SJSA1 (cell line): Measurements from ENCODE around the gene CYP4B1. TPM values are rescaled to one million over a fixed set of nuclear protein-coding genes. Genes with fewer than 3 reads are reported as not detected.
"Not testable (repeated sequence)": the region's sequence is repeated elsewhere in the genome, so short reads cannot be mapped to it uniquely, and the experiment has no call there.

Source experiments
- DNase-seq, 2 experiments: peaks; one replicate each; pipeline ENCODE4 v3.0.0-alpha.2; 2015 to 2020; ENCODE audit warnings: low spot score in 2 of 2, low read depth in 1 of 2
- H3K27ac ChIP-seq: fragments of 250-450 bp; sonication (Bioruptor Pico); 2 replicates; pipeline ENCODE4 v1.5.1; 2020; ENCODE audit warnings: mild to moderate bottlenecking, moderate library complexity
- H3K27me3 ChIP-seq: fragments of 250-450 bp; sonication (Bioruptor Pico); replicated peaks from 2 replicates; pipeline ENCODE4 v1.5.1; 2020; ENCODE audit warnings: mild to moderate bottlenecking, moderate library complexity
- H3K36me3 ChIP-seq: fragments of 250-450 bp; sonication (Bioruptor Pico); 2 replicates; pipeline ENCODE4 v1.5.1; 2020; ENCODE audit warnings: mild to moderate bottlenecking
- H3K4me1 ChIP-seq: fragments of 250-450 bp; sonication (Bioruptor Pico); replicated peaks from 2 replicates; pipeline ENCODE4 v1.6.1; 2021; ENCODE audit warnings: mild to moderate bottlenecking
- H3K4me3 ChIP-seq: fragments of 250-450 bp; sonication (Bioruptor Pico); 2 replicates; pipeline ENCODE4 v1.5.1; 2020; ENCODE audit warnings: mild to moderate bottlenecking
- H3K9me3 ChIP-seq: fragments of 250-450 bp; sonication (Bioruptor Pico); replicated peaks from 2 replicates; pipeline ENCODE4 v1.5.1; 2020; ENCODE audit warnings: mild to moderate bottlenecking
- total RNA-seq: library from RNA; depleted of rRNA; stranded (reverse); fragments of >200 nt; shearing (Covaris generic); gene quantifications from 2 replicates; pipeline ENCODE4 v1.2.3, GENCODE V29; 2014

CYP4B1 gene
- total RNA-seq, 1 experiment from 2014 or later = not detected

DNA sequence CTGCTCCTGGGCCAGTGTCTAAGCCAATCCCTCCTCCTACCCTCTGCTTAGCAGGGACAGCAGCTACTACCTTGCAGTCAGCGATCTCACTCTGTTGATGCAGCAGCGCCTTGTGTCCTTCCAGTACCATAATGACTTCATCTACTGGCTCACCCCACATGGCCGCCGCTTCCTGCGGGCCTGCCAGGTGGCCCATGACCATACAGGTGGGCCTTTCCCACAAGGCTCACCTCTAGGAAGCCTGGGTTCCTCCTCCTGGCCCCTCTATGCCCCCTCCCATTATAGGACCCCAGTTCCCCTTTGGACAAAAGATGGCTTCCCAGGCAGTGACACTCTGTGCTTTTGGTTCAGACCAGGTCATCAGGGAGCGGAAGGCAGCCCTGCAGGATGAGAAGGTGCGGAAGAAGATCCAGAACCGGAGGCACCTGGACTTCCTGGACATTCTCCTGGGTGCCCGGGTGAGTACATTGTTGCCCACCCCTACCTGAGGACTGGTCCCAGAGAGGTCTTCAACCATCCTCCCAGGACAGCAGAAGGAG lies 15.1 kb downstream of the CYP4B1 start:
- Histone ChIP-seq H3K36me3 (no peaks in the 10 kb centered on the region), H3K27ac (no peak overlapping the region), H3K9me3 (no peaks in the 10 kb centered on the region), H3K4me3 (no peak overlapping the region), H3K4me1 (no peaks in the 10 kb centered on the region), H3K27me3 (no peaks in the 10 kb centered on the region)
- DNase-seq = no peak

DNA sequence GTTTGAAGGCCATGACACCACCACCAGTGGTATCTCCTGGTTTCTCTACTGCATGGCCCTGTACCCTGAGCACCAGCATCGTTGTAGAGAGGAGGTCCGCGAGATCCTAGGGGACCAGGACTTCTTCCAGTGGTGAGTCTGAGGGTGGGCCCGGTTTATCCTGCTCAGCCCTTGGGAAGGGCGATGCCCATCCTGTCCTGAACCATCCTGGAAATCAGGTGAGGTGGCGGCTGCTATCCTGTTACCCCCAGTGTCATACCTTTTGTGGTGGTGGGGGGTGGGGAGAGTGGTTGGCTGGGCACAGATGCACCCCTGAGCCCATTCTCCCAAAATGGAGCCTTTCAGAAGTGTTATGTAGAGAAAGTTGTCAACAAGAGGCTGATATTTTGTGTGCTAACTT lies 16.3 kb downstream of the CYP4B1 start:
- DNase-seq = no peak
- no peaks in the 10 kb centered on the region for H3K9me3 ChIP-seq
- no peaks in the 10 kb centered on the region for H3K36me3 ChIP-seq
- no peak overlapping the region for H3K27ac ChIP-seq
- H3K27me3 ChIP-seq = no peaks in the 10 kb centered on the region
- no peaks in the 10 kb centered on the region for H3K4me1 ChIP-seq
- H3K4me3 ChIP-seq = no peak overlapping the region

GRCh38 chr1:46816930-46817329 lies 18.1 kb downstream of the CYP4B1 start:
- Histone ChIP-seq H3K36me3 (no peaks in the 10 kb centered on the region), H3K9me3 (no peaks in the 10 kb centered on the region), H3K27me3 (no peaks in the 10 kb centered on the region), H3K27ac (no peak overlapping the region), H3K4me1 (no peaks in the 10 kb centered on the region), H3K4me3 (no peak overlapping the region)
- no peak for DNase-seq

DNA sequence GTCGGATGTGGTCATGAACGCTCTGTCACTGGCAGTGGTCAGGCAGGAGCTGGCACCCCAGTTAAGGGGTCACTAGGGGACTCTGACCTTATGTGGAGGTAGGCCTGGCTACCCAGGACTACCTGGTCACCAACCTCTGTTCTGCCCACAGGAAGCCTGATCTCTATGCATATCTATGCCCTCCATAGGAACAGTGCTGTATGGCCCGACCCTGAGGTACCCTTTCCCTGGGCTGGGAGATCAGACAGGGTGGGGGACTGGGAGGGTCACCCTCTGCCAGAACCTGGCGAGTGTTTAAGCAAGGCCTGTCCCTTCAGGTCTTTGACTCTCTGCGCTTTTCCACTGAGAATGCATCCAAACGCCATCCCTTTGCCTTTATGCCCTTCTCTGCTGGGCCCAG lies 19.0 kb downstream of the CYP4B1 start:
- DNase-seq = no peak
- Histone ChIP-seq H3K9me3 (no peaks in the 10 kb centered on the region), H3K27ac (no peak overlapping the region), H3K4me3 (no peak overlapping the region), H3K36me3 (no peaks in the 10 kb centered on the region), H3K27me3 (no peaks in the 10 kb centered on the region), H3K4me1 (no peaks in the 10 kb centered on the region)

DNA sequence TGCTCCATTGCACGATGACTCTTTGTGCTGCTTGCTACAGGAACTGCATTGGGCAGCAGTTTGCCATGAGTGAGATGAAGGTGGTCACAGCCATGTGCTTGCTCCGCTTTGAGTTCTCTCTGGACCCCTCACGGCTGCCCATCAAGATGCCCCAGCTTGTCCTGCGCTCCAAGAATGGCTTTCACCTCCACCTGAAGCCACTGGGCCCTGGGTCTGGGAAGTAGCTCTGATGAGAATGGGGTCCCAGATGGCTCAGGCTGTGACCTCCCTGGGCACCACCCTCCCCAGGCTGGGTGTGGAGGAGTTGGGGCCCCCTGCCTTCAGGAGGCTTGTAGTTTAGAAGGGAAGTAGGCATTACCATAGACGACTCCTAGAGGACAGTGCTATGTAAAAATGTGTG lies 19.7 kb downstream of the CYP4B1 start:
- no peaks in the 10 kb centered on the region for H3K9me3 ChIP-seq
- H3K4me1 ChIP-seq = no peaks in the 10 kb centered on the region
- H3K36me3 ChIP-seq = no peaks in the 10 kb centered on the region
- DNase-seq = no peak
- no peak overlapping the region for H3K4me3 ChIP-seq
- no peak overlapping the region for H3K27ac ChIP-seq
- H3K27me3 ChIP-seq = no peaks in the 10 kb centered on the region

DNA sequence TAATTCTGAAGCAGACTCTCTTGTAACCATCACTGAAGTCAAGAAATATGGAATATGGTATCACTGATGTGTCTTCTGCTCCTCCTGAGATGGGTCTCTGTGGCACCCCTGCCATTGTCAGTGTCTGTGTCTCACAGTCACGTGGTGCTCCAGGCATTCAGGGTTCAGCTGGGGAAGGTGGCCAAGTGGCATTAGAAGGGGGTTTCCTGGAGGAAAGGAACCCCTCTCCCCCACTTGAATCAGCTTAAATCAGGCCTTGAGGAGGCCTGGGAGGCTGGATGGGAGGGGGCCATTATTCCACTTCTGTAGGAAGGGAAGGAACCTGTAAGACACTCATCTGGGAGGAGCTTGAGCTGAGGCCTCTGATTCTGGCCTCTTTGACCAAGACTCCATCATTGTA lies 20.5 kb downstream of the CYP4B1 start:
- Histone ChIP-seq H3K27me3 (no peaks in the 10 kb centered on the region), H3K9me3 (no peaks in the 10 kb centered on the region), H3K4me1 (no peaks in the 10 kb centered on the region), H3K4me3 (no peak overlapping the region), H3K36me3 (no peaks in the 10 kb centered on the region), H3K27ac (no peak overlapping the region)
- no peak for DNase-seq

GRCh38 chr1:46820076-46820475 lies 21.2 kb downstream of the CYP4B1 start:
- Histone ChIP-seq H3K4me3 (no peak overlapping the region), H3K27ac (no peak overlapping the region), H3K27me3 (no peaks in the 10 kb centered on the region), H3K9me3 (no peaks in the 10 kb centered on the region), H3K4me1 (no peaks in the 10 kb centered on the region), H3K36me3 (no peaks in the 10 kb centered on the region)
- no peak for DNase-seq

DNA sequence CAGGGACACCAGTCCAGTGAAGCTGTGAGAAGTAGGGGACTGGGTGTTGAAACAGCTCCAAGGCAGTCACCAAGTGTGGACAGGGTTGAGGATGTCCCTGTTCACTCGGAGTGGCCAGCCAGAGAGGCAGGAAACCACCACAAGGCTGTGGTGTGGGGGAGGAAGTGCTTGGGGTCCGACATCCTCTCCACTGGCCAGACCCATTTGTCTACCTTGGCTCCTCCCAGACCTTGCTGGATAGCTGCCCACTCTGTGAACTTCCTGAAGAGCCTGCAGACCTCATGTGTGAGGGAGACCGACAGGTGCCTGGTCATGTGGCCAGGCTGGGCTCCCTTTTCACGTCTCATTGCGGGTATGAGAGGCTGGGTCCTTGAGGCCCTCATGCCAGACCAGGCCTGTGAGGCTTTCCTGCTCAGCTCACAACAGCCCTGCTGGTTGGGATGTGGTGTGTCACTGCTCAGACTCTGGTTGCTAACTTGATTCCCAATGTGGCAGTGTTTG lies 21.8 kb downstream of the CYP4B1 start:
- DNase-seq = no peak
- Histone ChIP-seq H3K36me3 (no peaks in the 10 kb centered on the region), H3K27me3 (no peaks in the 10 kb centered on the region), H3K4me3 (no peak overlapping the region), H3K27ac (no peak overlapping the region), H3K9me3 (no peaks in the 10 kb centered on the region), H3K4me1 (no peaks in the 10 kb centered on the region)

DNA sequence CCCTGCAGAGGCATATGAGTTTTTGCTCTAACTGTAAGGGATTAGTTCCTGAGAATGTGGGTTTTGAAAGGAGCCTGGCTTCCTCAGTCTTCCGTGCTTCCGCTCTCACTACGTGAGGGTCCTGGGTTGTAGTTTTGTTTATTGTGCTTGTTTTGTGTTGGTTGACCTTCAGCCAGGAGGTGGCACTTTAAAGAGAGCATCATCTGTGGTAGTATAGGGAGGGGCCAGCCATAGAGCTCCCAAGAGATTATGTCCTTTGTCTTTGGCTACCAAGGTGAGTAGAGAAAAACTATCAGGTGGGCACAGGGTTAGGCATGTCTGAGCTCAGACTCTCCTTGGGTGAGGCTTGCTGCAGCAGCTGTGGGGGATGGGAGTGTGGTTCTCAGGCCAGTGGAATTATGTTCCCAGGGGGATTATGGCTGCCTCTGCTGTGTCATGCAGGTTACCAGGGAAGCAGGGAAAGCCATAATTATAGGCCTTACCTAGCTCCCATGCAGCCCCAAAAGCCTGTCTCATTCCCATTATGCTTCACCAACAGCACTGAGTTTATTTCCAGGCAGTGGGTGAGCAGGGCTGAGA lies 23.5 kb downstream of the CYP4B1 start:
- Histone ChIP-seq H3K4me1 (no peaks in the 10 kb centered on the region), H3K36me3 (no peaks in the 10 kb centered on the region), H3K9me3 (no peaks in the 10 kb centered on the region), H3K4me3 (no peak overlapping the region), H3K27me3 (no peaks in the 10 kb centered on the region), H3K27ac (no peak overlapping the region)
- no peak for DNase-seq

- no peaks in the 10 kb centered on the region for H3K4me1 ChIP-seq
- H3K9me3 ChIP-seq = no peaks in the 10 kb centered on the region
- H3K36me3 ChIP-seq = no peaks in the 10 kb centered on the region
- no peak for DNase-seq
- H3K27ac ChIP-seq = no peak overlapping the region
- H3K4me3 ChIP-seq = no peak overlapping the region
- H3K27me3 ChIP-seq = no peaks in the 10 kb centered on the region
Observed at GRCh38 chr1:46823151-46823550, 24.3 kb downstream of the CYP4B1 start.

DNA sequence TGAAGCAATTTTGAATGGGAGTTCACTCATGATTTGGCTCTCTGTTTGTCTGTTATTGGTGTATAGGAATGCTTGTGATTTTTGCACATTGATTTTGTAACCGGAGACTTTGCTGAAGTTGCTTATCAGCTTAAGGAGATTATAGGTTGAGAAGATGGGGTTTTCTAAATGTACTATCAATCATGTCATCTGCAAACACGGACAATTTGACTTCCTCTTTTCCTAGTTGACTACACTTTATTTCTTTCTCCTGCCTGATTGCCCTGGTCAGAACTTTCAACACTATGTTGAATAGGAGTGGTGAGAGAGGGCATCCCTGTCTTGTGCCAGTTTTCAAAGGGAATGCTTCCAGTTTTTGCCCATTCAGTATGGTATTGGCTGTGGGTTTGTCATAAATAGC lies 28.0 kb downstream of the CYP4B1 start:
- H3K36me3 ChIP-seq, H3K9me3 ChIP-seq: not testable (repeated sequence)

DNA sequence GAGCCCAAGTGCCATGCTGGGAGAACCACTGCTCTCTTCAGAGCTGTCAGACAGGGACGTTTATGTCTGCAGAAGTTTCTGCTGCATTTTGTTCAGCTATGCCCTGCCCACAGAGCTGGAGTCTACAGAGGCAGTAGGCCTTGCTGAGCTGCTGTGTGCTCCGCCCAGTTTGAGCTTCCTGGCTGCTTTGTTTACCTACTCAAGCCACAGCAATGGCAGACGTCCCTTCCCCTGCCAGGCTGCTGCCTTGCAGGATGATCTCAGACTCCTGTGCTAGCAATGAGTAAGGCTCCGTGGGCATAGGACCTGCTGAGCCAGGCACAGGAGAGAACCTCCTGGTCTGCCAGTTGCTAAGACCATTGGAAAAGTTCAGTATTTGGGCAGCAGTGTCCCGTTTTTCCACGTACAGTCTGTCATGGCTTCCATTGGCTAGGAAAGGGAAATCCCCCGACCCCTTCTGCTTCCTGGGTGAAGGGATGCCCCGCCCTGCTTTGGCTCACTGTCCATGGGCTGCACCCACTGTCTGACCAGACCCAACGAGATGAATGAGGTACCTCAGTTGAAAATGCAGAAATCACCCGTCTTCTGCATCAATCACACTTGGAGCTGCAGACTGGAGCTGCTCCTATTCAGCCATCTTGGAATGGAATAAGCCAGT lies 31.9 kb downstream of the CYP4B1 start:
- Histone ChIP-seq H3K9me3 (no peaks in the 10 kb centered on the region), H3K27ac (no peak overlapping the region), H3K36me3 (no peaks in the 10 kb centered on the region), H3K4me3 (no peak overlapping the region), H3K4me1 (no peaks in the 10 kb centered on the region), H3K27me3 (no peaks in the 10 kb centered on the region)
- no peak for DNase-seq

More for the DNA sequence above, 28.0 kb downstream of the CYP4B1 start:
- not testable (repeated sequence) for H3K4me1 ChIP-seq, H3K27me3 ChIP-seq, DNase-seq, H3K4me3 ChIP-seq, H3K27ac ChIP-seq

GRCh38 chr1:46835469-46835868 lies 36.6 kb downstream of the CYP4B1 start:
- H3K4me3 ChIP-seq, DNase-seq, H3K4me1 ChIP-seq: not testable (repeated sequence)

DNA sequence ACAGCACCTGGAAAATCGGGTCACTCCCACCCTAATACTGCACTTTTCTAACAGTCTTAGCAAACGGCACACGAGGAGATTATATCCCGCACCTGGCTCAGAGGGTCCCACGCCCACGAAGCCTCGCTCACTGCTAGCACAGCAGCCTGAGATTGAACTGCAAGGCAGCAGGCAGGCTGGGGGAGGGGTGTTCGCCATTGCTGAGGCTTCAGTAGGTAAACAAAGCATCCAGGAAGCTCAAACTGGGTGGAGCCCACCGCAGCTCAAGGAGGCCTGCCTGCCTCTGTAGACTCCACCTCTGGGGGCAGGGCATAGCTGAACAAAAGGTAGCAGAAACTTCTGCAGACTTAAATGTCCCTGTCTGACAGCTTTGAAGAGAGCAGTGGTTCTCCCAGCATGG lies 47.5 kb downstream of the CYP4B1 start:
- not testable (repeated sequence) for H3K4me1 ChIP-seq, H3K27ac ChIP-seq, H3K4me3 ChIP-seq, H3K9me3 ChIP-seq, H3K36me3 ChIP-seq, DNase-seq, H3K27me3 ChIP-seq

More at GRCh38 chr1:46835469-46835868, 36.6 kb downstream of the CYP4B1 start:
- not testable (repeated sequence) for H3K9me3 ChIP-seq, H3K36me3 ChIP-seq, H3K27ac ChIP-seq, H3K27me3 ChIP-seq
